Parathyroid adenoma (tissue), 2 donors: ENCODE data around the gene MTMR12.

ENCODE experiments used
- H2AFZ ChIP-seq: fragments of 300-600 bp; sonication (generic); one replicate; pipeline ENCODE4 v1.7.0; 2017; ENCODE audit warnings: antibody characterized with exemption, mild to moderate bottlenecking
- H3K27ac ChIP-seq: fragments of 300-600 bp; sonication (generic); one replicate; pipeline ENCODE4 v1.7.0; 2017
- H3K27me3 ChIP-seq: fragments of 300-600 bp; sonication (generic); one replicate; pipeline ENCODE4 v1.7.0; 2017; ENCODE audit warnings: low read length; ENCODE audit not compliant: control insufficient read depth, insufficient read depth
- H3K36me3 ChIP-seq: fragments of 300-600 bp; sonication (generic); one replicate; pipeline ENCODE4 v1.7.0; 2017; ENCODE audit warnings: low read length; ENCODE audit not compliant: control insufficient read depth, insufficient read depth
- H3K4me1 ChIP-seq: fragments of 300-600 bp; sonication (generic); one replicate; pipeline ENCODE4 v1.7.0; 2017; ENCODE audit warnings: control low read depth
- H3K4me2 ChIP-seq: fragments of 300-600 bp; sonication (generic); one replicate; pipeline ENCODE4 v1.7.0; 2017; ENCODE audit warnings: low read length
- H3K4me3 ChIP-seq: fragments of 300-600 bp; sonication (generic); one replicate; pipeline ENCODE4 v1.7.0; 2017; ENCODE audit warnings: low read depth, low read length
- H3K79me2 ChIP-seq: fragments of 300-600 bp; sonication (generic); one replicate; pipeline ENCODE4 v1.7.0; 2017; ENCODE audit warnings: control low read depth
- H3K9ac ChIP-seq: fragments of 300-600 bp; sonication (generic); one replicate; pipeline ENCODE4 v1.7.0; 2017; ENCODE audit warnings: mild to moderate bottlenecking
- H3K9me3 ChIP-seq: fragments of 300-600 bp; sonication (generic); one replicate; pipeline ENCODE4 v1.7.0; 2017; ENCODE audit warnings: low read length; ENCODE audit not compliant: control insufficient read depth
- CTCF ChIP-seq: fragments of 300-600 bp; sonication (generic); IDR thresholded peaks from one replicate; pipeline ENCODE4 v1.7.0; 2017; ENCODE audit warnings: antibody characterized with exemption, mild to moderate bottlenecking
- donor health status: primary hyperparathyroidism.

MTMR12 gene

GRCh38 chr5:32229586-32229985, 83.2 kb downstream of the MTMR12 start:
- no peak overlapping the region for H2AFZ ChIP-seq
- H3K27ac ChIP-seq, result no peak overlapping the region
- no peak overlapping the region for H3K4me3 ChIP-seq
- no peaks in the 10 kb centered on the region for H3K27me3 ChIP-seq
- no peaks in the 10 kb centered on the region for H3K4me1 ChIP-seq
- H3K4me2 ChIP-seq, result no peak overlapping the region
- H3K9me3 ChIP-seq, result no peaks in the 10 kb centered on the region
- no peak for TF ChIP-seq CTCF
- no peak overlapping the region for H3K9ac ChIP-seq
- no peaks in the 10 kb centered on the region for H3K36me3 ChIP-seq
- no peaks in the 10 kb centered on the region for H3K79me2 ChIP-seq

- H3K79me2 ChIP-seq, result no peaks in the 10 kb centered on the region
- no peak overlapping the region for H3K27ac ChIP-seq
- H3K27me3 ChIP-seq, result no peaks in the 10 kb centered on the region
- no peak overlapping the region for H2AFZ ChIP-seq
- H3K4me2 ChIP-seq, result no peak overlapping the region
- no peaks in the 10 kb centered on the region for H3K36me3 ChIP-seq
- no peaks in the 10 kb centered on the region for H3K4me1 ChIP-seq
- no peaks in the 10 kb centered on the region for H3K9me3 ChIP-seq
- no peak for TF ChIP-seq CTCF
- no peak overlapping the region for H3K4me3 ChIP-seq
- no peak overlapping the region for H3K9ac ChIP-seq
Observed at GRCh38 chr5:32228816-32229215, 83.9 kb downstream of the MTMR12 start.

- no peaks in the 10 kb centered on the region for H3K27me3 ChIP-seq
- no peak overlapping the region for H3K9ac ChIP-seq
- H3K27ac ChIP-seq, result no peak overlapping the region
- H3K9me3 ChIP-seq, result no peaks in the 10 kb centered on the region
- no peaks in the 10 kb centered on the region for H3K79me2 ChIP-seq
- TF ChIP-seq CTCF, result no peak
- no peaks in the 10 kb centered on the region for H3K4me1 ChIP-seq
- H3K4me2 ChIP-seq, result no peak overlapping the region
- H3K36me3 ChIP-seq, result no peaks in the 10 kb centered on the region
- H2AFZ ChIP-seq, result no peak overlapping the region
- no peak overlapping the region for H3K4me3 ChIP-seq
Observed at GRCh38 chr5:32225445-32225844, 87.3 kb downstream of the MTMR12 start.

GRCh38 chr5:32223972-32224609, 88.6 kb downstream of the MTMR12 start:
- Histone ChIP-seq H3K27ac (no peak overlapping the region), H3K4me1 (no peaks in the 10 kb centered on the region), H3K9me3 (no peaks in the 10 kb centered on the region), H3K4me2 (no peak overlapping the region), H3K36me3 (no peaks in the 10 kb centered on the region), H3K79me2 (no peaks in the 10 kb centered on the region), H3K27me3 (no peaks in the 10 kb centered on the region), H2AFZ (no peak overlapping the region), H3K4me3 (no peak overlapping the region), H3K9ac (no peak overlapping the region)
- TF ChIP-seq CTCF, result no peak
